Progenitor cell of endocrine pancreas (in vitro differentiated cells): ENCODE results near the gene ANKS1B. TPM values are rescaled to one million over a fixed set of nuclear protein-coding genes. Genes with fewer than 3 reads are reported as not detected.

ENCODE experiments used
- DNase-seq: peaks from one replicate; pipeline ENCODE4 v3.0.0; 2021; ENCODE audit warnings: low spot score; ENCODE audit not compliant: unreplicated experiment
- H3K27ac Mint-ChIP-seq: 2 replicates; pipeline ENCODE4 v1.8.0; 2021; ENCODE audit warnings: mild to moderate bottlenecking, moderate library complexity, mixed read lengths
- H3K27me3 Mint-ChIP-seq: 2 replicates; pipeline ENCODE4 v1.8.0; 2021; ENCODE audit warnings: mixed read lengths
- H3K36me3 Mint-ChIP-seq: 2 replicates; pipeline ENCODE4 v1.8.0; 2022; ENCODE audit warnings: mixed read lengths; ENCODE audit not compliant: insufficient read depth
- H3K4me1 Mint-ChIP-seq: 2 replicates; pipeline ENCODE4 v1.8.0; 2021; ENCODE audit warnings: low read depth, mixed read lengths
- H3K4me3 Mint-ChIP-seq: 2 replicates; pipeline ENCODE4 v1.8.0; 2021; ENCODE audit warnings: low read depth, mild to moderate bottlenecking, moderate library complexity, mixed read lengths
- H3K9me3 Mint-ChIP-seq: 2 replicates; pipeline ENCODE4 v1.8.0; 2021; ENCODE audit warnings: low read depth, mixed read lengths
- total RNA-seq: library from RNA; stranded (reverse); gene quantifications from 2 replicates; pipeline ENCODE4 v1.2.1, GENCODE V29; 2021
- TF ChIP-seq, protein P1 (sequence below): fragments of 200-600 bp; sonication (generic); IDR thresholded peaks from one replicate; pipeline ENCODE4 v1.5.0; 2021; ENCODE audit warnings: antibody characterized with exemption, mild to moderate bottlenecking; ENCODE audit not compliant: unreplicated experiment

The ANKS1B gene
- total RNA-seq, 1 donor from 2014 or later = 10.1 TPM

DNA sequence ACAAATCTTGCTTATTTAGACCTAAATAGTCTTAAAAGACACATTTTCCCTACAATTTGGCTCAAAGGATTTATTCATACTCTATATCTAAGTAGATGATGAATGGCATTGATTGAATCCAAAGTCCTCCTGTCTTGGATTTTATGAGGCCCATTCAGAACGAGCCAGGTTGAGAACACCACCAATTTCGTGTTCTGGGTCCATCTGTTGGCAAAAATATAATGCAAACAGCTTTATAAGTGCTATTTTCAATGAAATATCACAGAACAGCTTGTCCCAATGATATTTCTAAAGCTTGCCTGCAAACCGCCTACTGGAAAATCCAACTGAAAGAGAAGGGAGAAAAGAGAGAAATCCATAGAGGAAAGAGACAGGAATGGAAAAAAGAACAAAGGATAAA lies 542.0 kb downstream of the ANKS1B start:
- Mint-ChIP-seq H3K4me3 (no peak overlapping the region), H3K9me3 (peaks cover 11% of the 10 kb centered on the region), H3K27me3 (no peaks in the 10 kb centered on the region), H3K4me1 (peaks cover 4% of the 10 kb centered on the region), H3K36me3 (no peaks in the 10 kb centered on the region), H3K27ac (no peak overlapping the region)
- TF ChIP-seq, protein P1, sequence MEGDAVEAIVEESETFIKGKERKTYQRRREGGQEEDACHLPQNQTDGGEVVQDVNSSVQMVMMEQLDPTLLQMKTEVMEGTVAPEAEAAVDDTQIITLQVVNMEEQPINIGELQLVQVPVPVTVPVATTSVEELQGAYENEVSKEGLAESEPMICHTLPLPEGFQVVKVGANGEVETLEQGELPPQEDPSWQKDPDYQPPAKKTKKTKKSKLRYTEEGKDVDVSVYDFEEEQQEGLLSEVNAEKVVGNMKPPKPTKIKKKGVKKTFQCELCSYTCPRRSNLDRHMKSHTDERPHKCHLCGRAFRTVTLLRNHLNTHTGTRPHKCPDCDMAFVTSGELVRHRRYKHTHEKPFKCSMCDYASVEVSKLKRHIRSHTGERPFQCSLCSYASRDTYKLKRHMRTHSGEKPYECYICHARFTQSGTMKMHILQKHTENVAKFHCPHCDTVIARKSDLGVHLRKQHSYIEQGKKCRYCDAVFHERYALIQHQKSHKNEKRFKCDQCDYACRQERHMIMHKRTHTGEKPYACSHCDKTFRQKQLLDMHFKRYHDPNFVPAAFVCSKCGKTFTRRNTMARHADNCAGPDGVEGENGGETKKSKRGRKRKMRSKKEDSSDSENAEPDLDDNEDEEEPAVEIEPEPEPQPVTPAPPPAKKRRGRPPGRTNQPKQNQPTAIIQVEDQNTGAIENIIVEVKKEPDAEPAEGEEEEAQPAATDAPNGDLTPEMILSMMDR = no peak
- DNase-seq = no peak

DNA sequence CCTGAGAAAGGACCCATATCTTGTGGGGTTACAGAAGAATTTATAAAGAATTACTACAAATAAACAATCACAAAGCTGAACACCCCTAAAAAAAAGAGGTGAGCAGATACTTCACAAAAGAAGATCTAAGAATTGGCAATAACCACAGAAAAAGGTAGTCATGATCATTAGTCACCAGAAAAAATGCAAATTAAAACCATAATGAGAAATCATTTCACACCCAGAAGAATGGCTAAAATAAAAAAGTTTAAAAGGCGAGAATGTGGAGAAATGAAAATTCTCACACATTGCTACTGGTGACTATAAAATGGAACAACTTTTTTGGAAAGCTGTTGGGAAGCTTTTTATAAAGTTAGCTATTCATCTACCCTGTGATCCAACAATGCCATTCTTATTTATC lies 545.3 kb downstream of the ANKS1B start:
- Mint-ChIP-seq H3K4me1 (peaks cover 6% of the 10 kb centered on the region), H3K27ac (no peak overlapping the region), H3K9me3 (peaks cover 4% of the 10 kb centered on the region), H3K36me3 (no peaks in the 10 kb centered on the region), H3K4me3 (no peak overlapping the region), H3K27me3 (no peaks in the 10 kb centered on the region)
- no peak for DNase-seq
- TF ChIP-seq, protein P1 = no peak

GRCh38 chr12:99436584-99436983 lies 548.2 kb downstream of the ANKS1B start:
- Mint-ChIP-seq H3K36me3 (no peaks in the 10 kb centered on the region), H3K4me1 (peaks cover 2% of the 10 kb centered on the region), H3K4me3 (no peak overlapping the region), H3K9me3 (peaks cover 4% of the 10 kb centered on the region), H3K27me3 (no peaks in the 10 kb centered on the region), H3K27ac (no peak overlapping the region)
- no peak for DNase-seq
- TF ChIP-seq, protein P1 = no peak

DNA sequence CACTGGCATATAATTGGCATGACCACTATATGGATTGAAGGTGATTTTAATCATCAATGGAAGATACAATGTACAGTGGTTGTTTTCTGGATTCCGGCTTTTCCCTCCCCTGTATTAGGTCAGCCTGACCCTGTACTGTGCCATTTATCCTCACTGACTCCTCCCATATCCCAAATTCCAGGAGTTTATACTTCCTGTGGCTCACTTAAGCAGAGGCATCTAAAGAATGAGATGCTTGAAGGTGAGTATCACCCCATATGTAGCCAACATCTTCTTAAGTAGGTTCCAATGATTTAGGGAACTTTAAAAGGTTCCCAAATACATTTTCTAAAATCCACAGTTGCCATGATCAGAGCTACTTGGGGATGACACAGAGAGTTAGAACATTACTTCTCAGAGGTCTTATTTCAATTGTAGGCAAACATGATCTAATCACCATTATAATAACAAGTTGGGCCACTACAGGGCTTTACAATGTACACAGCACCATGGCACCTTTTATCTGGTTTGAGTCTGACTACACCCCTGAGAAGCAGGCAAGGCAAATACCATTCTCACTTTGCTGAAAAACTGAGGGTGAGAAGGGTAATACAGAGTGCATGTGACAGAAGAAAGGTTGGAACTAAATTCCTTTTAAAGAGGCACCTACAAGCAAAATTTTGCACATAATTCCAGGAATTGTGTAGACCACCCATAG lies 549.5 kb downstream of the ANKS1B start:
- H3K4me3 Mint-ChIP-seq = no peak overlapping the region
- H3K27ac Mint-ChIP-seq = no peak overlapping the region
- peaks cover 2% of the 10 kb centered on the region for H3K4me1 Mint-ChIP-seq
- no peak for DNase-seq
- TF ChIP-seq, protein P1 = no peak
- peaks cover 4% of the 10 kb centered on the region for H3K9me3 Mint-ChIP-seq
- H3K27me3 Mint-ChIP-seq = no peaks in the 10 kb centered on the region
- no peaks in the 10 kb centered on the region for H3K36me3 Mint-ChIP-seq

DNA sequence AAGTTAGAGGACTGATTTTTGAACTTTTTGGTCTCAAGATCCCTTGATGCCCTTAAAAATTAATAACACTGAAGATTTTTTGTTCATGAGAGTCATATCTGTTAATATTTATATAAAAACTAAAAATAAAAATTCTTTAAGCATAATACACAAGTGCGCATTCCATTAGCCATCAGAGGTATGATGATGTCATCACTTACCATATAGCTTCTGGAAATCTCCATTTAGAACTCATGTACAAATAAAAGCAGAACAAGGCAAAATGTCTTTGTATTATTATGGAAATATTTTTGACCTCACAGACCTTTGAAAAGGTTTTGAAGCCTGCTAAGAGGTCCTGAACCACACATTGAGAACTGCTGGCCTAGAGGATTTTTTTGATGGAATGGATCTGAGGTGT lies 551.6 kb downstream of the ANKS1B start:
- TF ChIP-seq, protein P1 = no peak
- Mint-ChIP-seq H3K4me3 (no peak overlapping the region), H3K4me1 (peaks cover 2% of the 10 kb centered on the region), H3K9me3 (peaks cover under 1% of the 10 kb centered on the region), H3K27ac (no peak overlapping the region), H3K36me3 (no peaks in the 10 kb centered on the region), H3K27me3 (no peaks in the 10 kb centered on the region)
- no peak for DNase-seq
